OCI-LY7 (cell line): ENCODE data around the gene PHKG2. TPM values are rescaled to one million over a fixed set of nuclear protein-coding genes. Genes with fewer than 3 reads are reported as not detected.
A peak's percentile ranks its signal among the peaks of the same experiment; 100 is the strongest.

ENCODE experiments used
- BruUV-seq: library from RNA; stranded (reverse); fragments of 400-500 nt; replicated peaks from 2 replicates; lab custom pipeline; 2021; lab: Mats Ljungman, UMichigan
- CTCF ChIA-PET: fragments of 300-600 bp; sonication (Branson Sonifier 250); formaldehyde crosslinking; loops from one replicate; lab custom pipeline; 2022; ENCODE audit warnings: antibody characterized with exemption; ENCODE audit not compliant: unreplicated experiment; lab: Charles Lee
- POLR2A ChIA-PET: fragments of 300-600 bp; sonication (Branson Sonifier 250); formaldehyde crosslinking; loops from one replicate; lab custom pipeline; 2022; ENCODE audit warnings: antibody characterized with exemption; lab: Charles Lee
- DNase-seq: peaks from one replicate; pipeline ENCODE4 v3.0.0-alpha.2; 2015; ENCODE audit warnings: low spot score
- H2AFZ ChIP-seq: fragments of 200-600 bp; sonication (generic), shearing (Covaris generic); 2 replicates; pipeline ENCODE4 v1.6.1; 2014; ENCODE audit warnings: mild to moderate bottlenecking, antibody characterized with exemption, low read length, moderate library complexity
- H3K27ac ChIP-seq: fragments of 200-600 bp; sonication (generic); 2 replicates; pipeline ENCODE4 v1.5.1; 2014; ENCODE audit warnings: mixed run types, low read depth, mild to moderate bottlenecking, moderate library complexity, low read length, inconsistent platforms; ENCODE audit not compliant: poor library complexity, severe bottlenecking
- H3K36me3 ChIP-seq: fragments of 200-600 bp; sonication (generic); 2 replicates; pipeline ENCODE4 v1.6.1; 2014; ENCODE audit warnings: mild to moderate bottlenecking, antibody characterized with exemption, low read length, moderate library complexity, mixed read lengths; ENCODE audit not compliant: insufficient read depth
- H3K4me1 ChIP-seq: fragments of 200-600 bp; sonication (generic); 2 replicates; pipeline ENCODE4 v1.5.1; 2014; ENCODE audit warnings: mild to moderate bottlenecking, low read length; ENCODE audit not compliant: insufficient read depth, poor library complexity, severe bottlenecking
- H3K4me2 ChIP-seq: fragments of 200-600 bp; sonication (generic); 2 replicates; pipeline ENCODE4 v1.6.1; 2014; ENCODE audit warnings: mild to moderate bottlenecking, low read length
- H3K4me3 ChIP-seq: fragments of 200-600 bp; sonication (generic); 2 replicates; pipeline ENCODE4 v1.5.1; 2014; ENCODE audit warnings: mild to moderate bottlenecking, low read depth, low read length; ENCODE audit not compliant: poor library complexity, severe bottlenecking
- H3K79me2 ChIP-seq: fragments of 200-600 bp; sonication (generic); 2 replicates; pipeline ENCODE4 v1.6.1; 2016; ENCODE audit warnings: low read depth, mild to moderate bottlenecking, low read length, moderate library complexity, mixed read lengths; ENCODE audit not compliant: insufficient read depth
- H3K9me2 ChIP-seq: fragments of 200-600 bp; sonication (generic); 2 replicates; pipeline ENCODE4 v1.6.1; 2016; ENCODE audit warnings: mild to moderate bottlenecking, low read length, mixed read lengths; ENCODE audit not compliant: insufficient read depth
- H3K9me3 ChIP-seq: fragments of 200-600 bp; sonication (generic); 2 replicates; pipeline ENCODE4 v1.6.1; 2014; ENCODE audit warnings: mild to moderate bottlenecking, mixed run types, low read length, mixed read lengths
- H4K20me1 ChIP-seq: fragments of 200-600 bp; sonication (generic); 2 replicates; pipeline ENCODE4 v1.6.1; 2014; ENCODE audit warnings: mild to moderate bottlenecking, antibody characterized with exemption, low read length, moderate library complexity, mixed read lengths; ENCODE audit not compliant: insufficient read depth
- EZH2phosphoT487 ChIP-seq: fragments of 200-600 bp; sonication (generic); IDR thresholded peaks from 2 replicates; pipeline ENCODE4 v1.6.1; 2018; ENCODE audit warnings: low read depth, borderline replicate concordance, mild to moderate bottlenecking, mixed run types, antibody characterized with exemption, low read length, moderate library complexity, mixed read lengths
- intact Hi-C: fragments of 100-400 bp; cut with micrococcal nuclease; formaldehyde crosslinking; loops from one replicate; pipeline ENCODE4 v1.10.0; 2022; ENCODE audit not compliant: unreplicated experiment
- total RNA-seq, 2 experiments: library from RNA; depleted of rRNA in 1 of 2; stranded (reverse); fragments of >200 nt in 1 of 2; shearing (Covaris generic) in 1 of 2; gene quantifications; 2 replicates each; pipeline ENCODE4 v1.2.3, GENCODE V29; 2014 to 2022
- TF ChIP-seq, protein P1 (sequence below): fragments of 200-600 bp; sonication (generic); conservative IDR thresholded peaks from 2 replicates; pipeline ENCODE4 v1.5.1; 2014; ENCODE audit warnings: mild to moderate bottlenecking, antibody characterized with exemption, low read length, moderate library complexity, mixed read lengths

Gene PHKG2
- total RNA-seq, 2 experiments from 2014 or later: 40.5 to 41.9 TPM

DNA sequence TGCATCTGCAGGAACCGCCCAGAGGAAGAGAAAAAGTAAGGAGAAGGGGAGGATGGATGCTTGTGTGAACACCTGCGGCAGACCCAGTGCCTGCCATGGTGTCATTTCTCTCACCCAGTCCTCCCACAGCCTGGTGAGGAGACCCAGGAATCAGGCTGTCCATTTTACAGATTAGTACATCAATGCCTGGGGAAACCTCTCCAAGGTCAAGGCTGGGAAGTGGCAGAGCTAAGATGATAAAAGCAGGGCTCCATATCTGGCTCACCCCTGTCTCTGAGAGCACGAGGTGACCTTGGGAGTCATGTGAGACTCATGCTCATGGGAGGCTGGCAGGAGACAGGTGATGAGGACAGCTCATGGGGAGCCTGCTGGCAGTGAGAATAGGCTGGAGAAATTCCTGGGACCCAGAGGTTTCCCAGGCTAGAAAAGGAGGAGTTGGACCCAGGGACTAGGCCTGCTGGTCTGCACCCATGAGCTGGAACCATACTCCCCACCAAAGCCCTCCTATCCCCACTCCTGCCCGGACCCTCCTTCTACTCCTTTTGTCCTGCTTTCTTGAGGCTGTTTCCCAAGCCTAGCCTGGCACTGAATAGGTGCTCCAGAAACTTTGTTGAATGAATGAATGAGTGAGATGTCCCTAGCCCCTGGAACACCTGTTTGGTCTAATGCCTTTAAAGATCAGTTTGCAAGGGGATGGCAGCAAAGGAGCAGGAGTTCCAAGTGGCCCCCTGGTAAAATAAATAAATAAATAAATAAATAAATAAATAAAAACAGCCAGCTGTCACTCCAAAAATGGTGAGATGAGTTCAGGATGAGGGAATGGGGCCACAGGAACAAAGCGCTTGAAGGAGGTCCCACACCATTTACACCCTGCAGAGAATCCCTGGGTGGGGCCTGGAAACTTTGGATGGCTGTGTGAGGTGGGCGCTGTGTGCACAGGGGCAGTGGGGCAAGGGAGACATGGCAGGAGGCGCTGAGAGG is 37.2 kb downstream of the PHKG2 start:
- no TSS peak for BruUV-seq
- POLR2A ChIA-PET: interaction anchor here (0.5 to 0.6 kb wide), 3 partner anchors 68 to 442 kb away, joined by 4 read pairs; no protein-coding TSS in a partner anchor

GRCh38 chr16:30786115-30786935 is 38.1 kb downstream of the PHKG2 start:
- peaks cover 10% of the 10 kb centered on the region for H3K4me1 ChIP-seq
- no peaks in the 10 kb centered on the region for H3K79me2 ChIP-seq
- ChIA-PET CTCF (no interaction called here), POLR2A (no interaction called here)
- no peak for DNase-seq
- H3K9me2 ChIP-seq: no peaks in the 10 kb centered on the region
- H3K9me3 ChIP-seq: no peaks in the 10 kb centered on the region
- intact Hi-C loops: no loop called here
- TF ChIP-seq, protein P1, sequence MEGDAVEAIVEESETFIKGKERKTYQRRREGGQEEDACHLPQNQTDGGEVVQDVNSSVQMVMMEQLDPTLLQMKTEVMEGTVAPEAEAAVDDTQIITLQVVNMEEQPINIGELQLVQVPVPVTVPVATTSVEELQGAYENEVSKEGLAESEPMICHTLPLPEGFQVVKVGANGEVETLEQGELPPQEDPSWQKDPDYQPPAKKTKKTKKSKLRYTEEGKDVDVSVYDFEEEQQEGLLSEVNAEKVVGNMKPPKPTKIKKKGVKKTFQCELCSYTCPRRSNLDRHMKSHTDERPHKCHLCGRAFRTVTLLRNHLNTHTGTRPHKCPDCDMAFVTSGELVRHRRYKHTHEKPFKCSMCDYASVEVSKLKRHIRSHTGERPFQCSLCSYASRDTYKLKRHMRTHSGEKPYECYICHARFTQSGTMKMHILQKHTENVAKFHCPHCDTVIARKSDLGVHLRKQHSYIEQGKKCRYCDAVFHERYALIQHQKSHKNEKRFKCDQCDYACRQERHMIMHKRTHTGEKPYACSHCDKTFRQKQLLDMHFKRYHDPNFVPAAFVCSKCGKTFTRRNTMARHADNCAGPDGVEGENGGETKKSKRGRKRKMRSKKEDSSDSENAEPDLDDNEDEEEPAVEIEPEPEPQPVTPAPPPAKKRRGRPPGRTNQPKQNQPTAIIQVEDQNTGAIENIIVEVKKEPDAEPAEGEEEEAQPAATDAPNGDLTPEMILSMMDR: no peak
- no peak for TF ChIP-seq EZH2phosphoT487
- H3K27ac ChIP-seq: no peak overlapping the region
- BruUV-seq: no TSS peak
- no peak overlapping the region for H2AFZ ChIP-seq
- peak overlapping the region; percentile 78 for H3K4me3 ChIP-seq
- H3K36me3 ChIP-seq: no peaks in the 10 kb centered on the region
- H4K20me1 ChIP-seq: no peaks in the 10 kb centered on the region
- H3K4me2 ChIP-seq: peak overlapping the region; percentile 72

More for the DNA sequence above, 37.2 kb downstream of the PHKG2 start:
- Histone ChIP-seq H3K9me2 (no peaks in the 10 kb centered on the region), H2AFZ (no peak overlapping the region), H3K36me3 (no peaks in the 10 kb centered on the region), H3K79me2 (no peaks in the 10 kb centered on the region), H4K20me1 (no peaks in the 10 kb centered on the region), H3K27ac (no peak overlapping the region), H3K4me2 (no peak overlapping the region), H3K4me1 (peaks cover 10% of the 10 kb centered on the region), H3K4me3 (no peak overlapping the region), H3K9me3 (no peaks in the 10 kb centered on the region)
- DNase-seq: no peak
- TF ChIP-seq, protein P1: no peak
- no peak for TF ChIP-seq EZH2phosphoT487
- intact Hi-C loops: no loop called here
- CTCF ChIA-PET: no interaction called here
